ENCODE results near the gene NLE1. TPM values are rescaled to one million over a fixed set of nuclear protein-coding genes. Genes with fewer than 3 reads are reported as not detected.

The NLE1 gene
- total and polyA plus RNA-seq, 8 donors = 6.4 to 32.2 (median 14.3) TPM

DNA sequence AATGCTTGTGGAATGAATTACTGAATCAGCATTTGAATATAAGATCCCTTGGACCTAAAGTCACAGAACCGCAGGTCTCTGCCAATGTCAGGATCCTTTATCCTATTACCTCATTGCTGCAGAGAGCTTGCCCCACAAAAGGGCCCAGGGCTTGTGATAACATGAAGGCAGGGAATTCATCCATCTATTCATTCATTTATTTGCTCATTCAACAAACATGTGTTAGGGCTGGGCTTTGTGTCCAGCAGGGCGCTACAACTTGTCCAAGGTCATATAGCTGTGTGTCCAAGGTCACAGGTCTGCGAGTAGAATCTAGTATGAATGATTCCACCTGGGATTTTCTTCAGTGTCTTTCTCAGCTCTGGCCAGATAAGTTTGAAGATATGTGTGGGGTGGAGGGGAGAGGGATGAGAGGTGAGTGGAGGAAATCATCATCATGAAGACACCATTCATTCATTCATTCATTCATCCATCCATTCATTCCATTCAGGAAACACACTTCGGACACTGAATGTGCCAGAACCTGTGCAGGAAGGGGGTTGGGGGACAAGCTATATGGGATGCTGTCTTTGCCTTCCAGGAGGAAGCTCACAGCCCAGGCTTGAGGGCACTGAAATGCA is 4.2 kb upstream of the NLE1 start:
- ATAC-seq (no peak), FAIRE-seq (no peak), DNase-seq (no peak)
- H3K27me3 ChIP-seq = no peaks in the 10 kb centered on the region
- H3K9me3 ChIP-seq = no peaks in the 10 kb centered on the region
- intact Hi-C loops (cut with DNase I) = no loop called here
- peaks cover 0 to 2% (median 0%) of the 10 kb centered on the region in 3 donors for H3K4me1 ChIP-seq
- H3K4me3 ChIP-seq = no peak overlapping the region
- WGBS, 2 donors = 30 to 32% methylated on average over 4 of the region's 4 CpGs
- no peak for TF ChIP-seq CTCF (IDR thresholded peaks at IDR 0.05)
- H3K27ac ChIP-seq = no peak overlapping the region
- H3K36me3 ChIP-seq = no peaks in the 10 kb centered on the region

DNA sequence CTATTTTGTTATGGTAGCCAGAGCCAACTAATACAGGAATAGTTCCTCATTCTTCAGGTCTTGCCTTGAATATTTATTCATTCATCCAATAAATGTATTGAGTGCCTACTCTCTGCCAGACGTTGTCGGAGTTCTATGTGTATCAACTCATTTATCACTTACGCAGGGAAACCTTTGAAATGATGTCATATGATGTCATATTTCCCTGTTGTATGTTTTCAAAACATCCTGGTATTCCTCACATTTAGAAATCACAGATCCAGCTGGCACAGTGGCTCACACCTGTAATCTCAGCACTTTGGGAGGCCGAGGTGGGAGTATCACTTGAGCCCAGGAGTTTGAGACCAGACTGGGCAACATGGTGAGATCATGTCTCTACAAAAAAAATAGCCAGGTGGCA is 2.7 kb upstream of the NLE1 start:
- Histone ChIP-seq H3K36me3 (no peaks in the 10 kb centered on the region), H3K9me3 (no peaks in the 10 kb centered on the region), H3K27ac (no peak overlapping the region), H3K27me3 (no peaks in the 10 kb centered on the region), H3K4me3 (no peak overlapping the region), H3K4me1 (peaks cover 3 to 11% (median 8%) of the 10 kb centered on the region in 3 donors)
- FAIRE-seq = no peak
- intact Hi-C loops (cut with DNase I) = no loop called here
- no peak for DNase-seq
- no peak for ATAC-seq
- TF ChIP-seq CTCF (IDR thresholded peaks at IDR 0.05) = no peak
- WGBS, 2 donors = 59 to 66% methylated on average over 4 of the region's 4 CpGs

DNA sequence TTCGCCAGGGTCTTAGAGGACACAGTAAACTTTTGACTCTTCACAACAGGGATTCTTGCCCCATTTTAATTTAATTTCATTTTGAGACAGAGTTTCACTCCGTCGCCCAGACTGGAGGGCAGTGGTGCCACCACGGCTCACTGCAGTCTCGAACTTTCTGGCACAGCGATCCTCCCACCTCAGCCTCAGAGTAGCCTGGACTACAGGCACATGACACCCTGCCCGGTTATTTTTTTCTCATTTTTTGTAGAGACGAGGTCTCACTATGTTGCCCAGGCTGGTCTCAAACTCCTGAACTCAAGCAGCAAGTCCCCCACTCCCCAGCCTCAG is 329 bp upstream of the NLE1 start:
- FAIRE-seq (no peak), DNase-seq (no peak), ATAC-seq (no peak)
- H3K9me3 ChIP-seq = no peaks in the 10 kb centered on the region
- H3K4me1 ChIP-seq = peaks cover 3 to 11% (median 8%) of the 10 kb centered on the region in 3 donors
- 56 to 63% methylated on average over 8 of the region's 8 CpGs for whole genome bisulfite sequencing, 2 donors
- H3K27ac ChIP-seq = no peak overlapping the region
- no peaks in the 10 kb centered on the region for H3K27me3 ChIP-seq
- peak overlapping the region in 2 of 4 donors; percentile 85 to 93 for H3K4me3 ChIP-seq
- H3K36me3 ChIP-seq = peaks cover 4 to 16% (median 6%) of the 10 kb centered on the region in 3 donors
- intact Hi-C loops (cut with DNase I) = no loop called here
- no peak for TF ChIP-seq CTCF (IDR thresholded peaks at IDR 0.05)

DNA sequence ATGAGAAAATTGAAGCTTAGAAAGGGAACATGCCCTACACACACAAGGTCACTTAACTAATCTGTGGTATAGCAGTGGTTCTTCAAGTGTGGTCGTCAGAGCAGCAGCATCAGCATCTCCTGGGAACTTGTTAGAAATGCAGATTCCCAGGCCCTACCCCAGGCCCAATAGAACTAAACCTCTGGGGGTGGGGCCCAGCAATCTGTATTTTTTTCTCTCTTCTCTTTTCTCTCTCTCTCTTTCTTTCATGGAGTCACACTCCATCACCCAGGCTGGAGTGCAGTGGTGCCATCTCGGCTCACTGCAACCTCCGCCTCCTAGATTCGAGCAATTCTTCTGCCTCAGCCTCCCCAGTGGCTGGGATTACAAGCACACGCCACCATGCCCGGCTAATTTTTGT is 3.9 kb downstream of the NLE1 start:
- 94 to 95% methylated on average over 6 of the region's 6 CpGs for WGBS, 2 donors
- TF ChIP-seq CTCF (IDR thresholded peaks at IDR 0.05) = no peak
- no peak overlapping the region for H3K4me3 ChIP-seq

GRCh38 chr17:35135322-35135721 is 6.8 kb downstream of the NLE1 start:
- no peaks in the 10 kb centered on the region for H3K4me1 ChIP-seq
- no peaks in the 10 kb centered on the region for H3K9me3 ChIP-seq
- peaks cover 6 to 68% (median 36%) of the 10 kb centered on the region in 3 donors for H3K36me3 ChIP-seq
- no peak for ATAC-seq
- TF ChIP-seq CTCF (IDR thresholded peaks at IDR 0.05) = no peak
- no peaks in the 10 kb centered on the region for H3K27me3 ChIP-seq
- whole genome bisulfite sequencing, 2 donors = 84 to 90% methylated on average over 6 of the region's 6 CpGs
- no peak for DNase-seq
- no peak overlapping the region for H3K4me3 ChIP-seq
- intact Hi-C loops (cut with DNase I) = no loop called here
- no peak for FAIRE-seq
- no peak overlapping the region for H3K27ac ChIP-seq

More for the DNA sequence above, 3.9 kb downstream of the NLE1 start:
- Histone ChIP-seq H3K36me3 (peaks cover 6 to 58% (median 32%) of the 10 kb centered on the region in 3 donors), H3K27ac (no peak overlapping the region), H3K9me3 (no peaks in the 10 kb centered on the region), H3K27me3 (no peaks in the 10 kb centered on the region), H3K4me1 (peaks cover 3 to 11% (median 8%) of the 10 kb centered on the region in 3 donors)
- FAIRE-seq = no peak
- no peak for ATAC-seq
- DNase-seq = no peak
- intact Hi-C loops (cut with DNase I) = no loop called here
